K562 (cell line): ENCODE data around the gene ALDH5A1. TPM values are rescaled to one million over a fixed set of nuclear protein-coding genes. Genes with fewer than 3 reads are reported as not detected.

Experiments
- ATAC-seq: fragments of 200-7000 bp; cut with Tn5 transposase; 3 replicates; pipeline ENCODE4 v1.9.1; 2020; ENCODE audit warnings: moderate library complexity
- BruUV-seq: library from RNA; stranded (reverse); fragments of 400-500 nt; replicated peaks from 2 replicates; lab custom pipeline; 2021; lab: Mats Ljungman, UMichigan
- CTCF ChIA-PET: fragments of 300-600 bp; formaldehyde crosslinking; extraction: SDS; loops from one replicate; lab custom pipeline; 2021; ENCODE audit warnings: low intra/inter-chr PET ratio; lab: Yijun Ruan, JAX
- POLR2A ChIA-PET: fragments of 300-600, 350-650 bp; sonication (Branson Sonifier 250); formaldehyde crosslinking; extraction: SDS; loops from one replicate; lab custom pipeline; 2021; ENCODE audit warnings: antibody characterized with exemption, inconsistent platforms; lab: Yijun Ruan, JAX
- DNase-seq, 4 experiments: peaks; one replicate each; pipeline versions ENCODE4 v3.0.0 to v3.0.0-alpha.2; 2011 to 2018; ENCODE audit warnings: low spot score in 3 of 4, mixed read lengths in 3 of 4; ENCODE audit errors: extremely low read depth in 1 of 4
- FAIRE-seq: peaks from 2 replicates; lab custom pipeline; 2011; peaks lifted over from hg19 to GRCh38; lab: Jason Lieb, UNC
- H2AFZ ChIP-seq: 2 replicates; pipeline ENCODE4 v1.6.0; 2011; ENCODE audit warnings: low read depth, low read length, control low read depth, inconsistent platforms
- H3K27ac ChIP-seq: fragments of 200-600 bp; 3 replicates; pipeline ENCODE4 v1.8.0; 2011; ENCODE audit warnings: low read depth, mild to moderate bottlenecking, control low read depth, inconsistent platforms, low read length, moderate library complexity, mixed read lengths; ENCODE audit errors: extremely low read depth
- H3K27me3 ChIP-seq, 2 experiments: fragments of 300-600 bp in 1 of 2; 2 replicates in 1 of 2; 3 replicates in 1 of 2; pipeline versions ENCODE4 v1.6.0 to v1.8.0; 2011; ENCODE audit warnings: inconsistent platforms in 2 of 2, low read length in 2 of 2, mild to moderate bottlenecking in 1 of 2, mixed read lengths in 1 of 2, moderate library complexity in 1 of 2; ENCODE audit not compliant: control insufficient read depth in 2 of 2, insufficient read depth in 2 of 2
- H3K36me3 ChIP-seq: fragments of 300-600 bp; 3 replicates; pipeline ENCODE4 v1.8.0; 2011; ENCODE audit warnings: mild to moderate bottlenecking, low read length, inconsistent platforms; ENCODE audit not compliant: control insufficient read depth, insufficient read depth
- H3K4me1 ChIP-seq, 2 experiments: fragments of 200-600 bp in 1 of 2; replicated peaks in 1 of 2; 2 replicates in 1 of 2; 3 replicates in 1 of 2; pipeline versions ENCODE4 v1.5.1 to v1.8.0; 2011; ENCODE audit warnings: inconsistent platforms in 2 of 2, low read length in 2 of 2, mild to moderate bottlenecking in 1 of 2, mixed read lengths in 1 of 2, moderate library complexity in 1 of 2; ENCODE audit not compliant: control insufficient read depth in 2 of 2, insufficient read depth in 2 of 2
- H3K4me2 ChIP-seq: 2 replicates; pipeline ENCODE4 v1.6.1; 2011; ENCODE audit warnings: low read length, control low read depth, inconsistent platforms, mixed read lengths; ENCODE audit not compliant: insufficient read depth
- H3K4me3 ChIP-seq: fragments of 200-600 bp; sonication (generic), shearing (Covaris generic); 2 replicates; pipeline ENCODE4 v1.5.1; 2016; ENCODE audit warnings: control low read depth, inconsistent platforms
- H3K79me2 ChIP-seq: fragments of 200-600 bp; 3 replicates; pipeline ENCODE4 v1.8.0; 2011; ENCODE audit warnings: low read length, inconsistent platforms; ENCODE audit not compliant: control insufficient read depth, insufficient read depth
- H3K9ac ChIP-seq, 2 experiments: 2 replicates each; pipeline versions ENCODE4 v1.6.0 to v1.6.1; 2011; ENCODE audit warnings: low read depth in 2 of 2, low read length in 2 of 2, control low read depth in 1 of 2, inconsistent platforms in 1 of 2, mild to moderate bottlenecking in 1 of 2, mixed read lengths in 1 of 2; ENCODE audit not compliant: insufficient read depth in 1 of 2
- H3K9me1 ChIP-seq: one replicate; pipeline ENCODE4 v1.6.0; 2011; ENCODE audit warnings: inconsistent platforms, mild to moderate bottlenecking, low read length, moderate library complexity; ENCODE audit not compliant: control insufficient read depth, insufficient read depth
- H3K9me3 ChIP-seq: replicated peaks from 2 replicates; pipeline ENCODE4 v1.5.1; 2011; ENCODE audit warnings: low read depth, low read length, inconsistent platforms; ENCODE audit not compliant: control insufficient read depth, insufficient read depth
- H4K20me1 ChIP-seq: replicated peaks from 2 replicates; pipeline ENCODE4 v1.6.1; 2011; ENCODE audit warnings: low read length, inconsistent platforms, mixed read lengths; ENCODE audit not compliant: control insufficient read depth, insufficient read depth
- BMI1 ChIP-seq: fragments of 150-350 bp; IDR thresholded peaks from 2 replicates; pipeline ENCODE4 v1.6.1; 2014; ENCODE audit warnings: low read length
- MEIS2 ChIP-seq: fragments of 450-650 bp; IDR thresholded peaks from 2 replicates; pipeline ENCODE4 v1.6.1; 2014; ENCODE audit warnings: mild to moderate bottlenecking; ENCODE audit not compliant: partially characterized antibody
- PRPF4 ChIP-seq: fragments of 200-400 bp; formaldehyde crosslinking; IDR thresholded peaks from one replicate; pipeline ENCODE4 v1.6.1; 2017; ENCODE audit warnings: low read length, low read depth, mild to moderate bottlenecking; ENCODE audit not compliant: insufficient read depth, poor library complexity, severe bottlenecking
- RCOR1 ChIP-seq, 2 experiments: IDR thresholded peaks; 2 replicates each; pipeline ENCODE4 v1.6.1; 2012; ENCODE audit warnings: low read depth in 2 of 2, low read length in 2 of 2, borderline replicate concordance in 1 of 2, improper control_type of control experiment in 1 of 2
- ZNF134 ChIP-seq: fragments of 250-450 bp; sonication (Bioruptor Pico); conservative IDR thresholded peaks from 2 replicates; pipeline ENCODE4 v1.4.0; 2020
- WGBS: fragments of 100-300 bp; shearing (Covaris generic); methylation state at CpG from one replicate; pipeline ENCODE4 v1.1.6; 2016; ENCODE audit warnings: low coverage, mixed read lengths; ENCODE audit not compliant: insufficient coverage; ENCODE audit errors: missing lambda C conversion rate; 5-methylcytosine and 5-hydroxymethylcytosine counted together
- in situ Hi-C: fragments of 300-500 bp; cut with MboI; formaldehyde crosslinking; loops from 4 replicates; pipeline ENCODE4 v1.15.0; 2018; ENCODE audit warnings: inconsistent platforms, mixed read lengths
- intact Hi-C: fragments of 100-400 bp; cut with micrococcal nuclease; formaldehyde crosslinking; loops from 2 replicates; pipeline ENCODE4 v1.14.2; 2022
- polyA plus RNA-seq, 8 experiments: library from polyadenylated mRNA; depleted of rRNA in 4 of 8; stranded (reverse) in 5 of 8; unstranded in 3 of 8; fragments of >200 nt; fragmentation: Nextera tagmentation in 2 of 8; fragmentation: Illumina TruSeq in 1 of 8; extraction: Ambion mirVana in 2 of 8; extraction: Trizol in 1 of 8; gene quantifications; 2 replicates each; pipeline versions ENCODE4 v1.2.1 to v1.2.3, GENCODE V29; 2011 to 2014; ENCODE audit warnings: inconsistent platforms in 1 of 8, missing spikeins in 1 of 8
- total RNA-seq, 7 experiments: library from RNA; depleted of rRNA in 6 of 7; stranded (reverse); fragments of >200 nt in 6 of 7; fragmentation: Illumina TruSeq in 2 of 7; extraction: Trizol in 2 of 7; gene quantifications; 2 replicates each; pipeline versions ENCODE4 v1.2.1 to v1.2.3, GENCODE V29; 2011 to 2021; ENCODE audit warnings: low replicate concordance in 1 of 7
- TF ChIP-seq, protein P1 (sequence below), 2 experiments: IDR thresholded peaks in 1 of 2; conservative IDR thresholded peaks in 1 of 2; 2 replicates each; pipeline ENCODE4 v1.6.1; 2016; ENCODE audit warnings: low read depth in 2 of 2, mild to moderate bottlenecking in 1 of 2, missing compliant biosample characterization in 1 of 2, missing genetic modification characterization in 1 of 2, moderate library complexity in 1 of 2
- TF ChIP-seq, protein P2 (sequence below): fragments of 450-650 bp; IDR thresholded peaks from 2 replicates; pipeline ENCODE4 v1.6.1; 2016

The ALDH5A1 gene
- total and polyA plus RNA-seq, 9 of the 15 experiments (the other 6 are each of a cell fraction or from before 2014, with no cell fraction given) = 2.2 to 19.7 (median 9.5) TPM

DNA sequence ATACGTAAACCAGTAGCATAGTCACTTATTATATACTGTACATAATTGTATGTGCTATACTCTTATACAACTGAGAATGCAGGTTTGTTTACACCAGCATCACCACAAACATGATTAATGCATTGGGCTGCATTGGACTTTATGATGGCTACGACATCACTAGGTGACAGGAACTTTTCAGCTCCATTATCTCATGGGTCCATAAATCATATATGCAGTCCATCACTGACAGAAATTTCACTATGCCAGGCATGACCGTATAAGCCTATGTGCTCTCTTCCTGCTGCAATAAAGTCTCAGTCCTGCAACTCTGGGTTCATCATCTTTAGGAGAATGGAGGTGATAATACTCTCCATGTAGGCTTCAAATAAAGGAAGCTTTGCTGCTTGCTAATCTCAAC lies 45.4 kb downstream of the ALDH5A1 start:
- H3K4me2 ChIP-seq = no peak overlapping the region
- ChIA-PET POLR2A (no interaction called here), CTCF (no interaction called here)
- peak; percentile 16 for ATAC-seq
- no peak for DNase-seq
- no peak for TF ChIP-seq BMI1
- no peak for TF ChIP-seq PRPF4
- TF ChIP-seq, protein P1, sequence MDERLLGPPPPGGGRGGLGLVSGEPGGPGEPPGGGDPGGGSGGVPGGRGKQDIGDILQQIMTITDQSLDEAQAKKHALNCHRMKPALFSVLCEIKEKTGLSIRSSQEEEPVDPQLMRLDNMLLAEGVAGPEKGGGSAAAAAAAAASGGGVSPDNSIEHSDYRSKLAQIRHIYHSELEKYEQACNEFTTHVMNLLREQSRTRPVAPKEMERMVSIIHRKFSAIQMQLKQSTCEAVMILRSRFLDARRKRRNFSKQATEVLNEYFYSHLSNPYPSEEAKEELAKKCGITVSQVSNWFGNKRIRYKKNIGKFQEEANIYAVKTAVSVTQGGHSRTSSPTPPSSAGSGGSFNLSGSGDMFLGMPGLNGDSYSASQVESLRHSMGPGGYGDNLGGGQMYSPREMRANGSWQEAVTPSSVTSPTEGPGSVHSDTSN (CRISPR knock-in tag; IDR thresholded peaks at IDR 0.05; ENCODE audit: low read depth) = no peak
- TF ChIP-seq, protein P1 (tag; conservative IDR thresholded peaks at IDR 0.05; ENCODE audit: low read depth) = peak; percentile 57
- no peak for TF ChIP-seq RCOR1 (IDR thresholded peaks at IDR 0.05; ENCODE audit: borderline replicate concordance in 1 of 2, low read depth in 2 of 2, low read length in 2 of 2)
- TF ChIP-seq, protein P2, sequence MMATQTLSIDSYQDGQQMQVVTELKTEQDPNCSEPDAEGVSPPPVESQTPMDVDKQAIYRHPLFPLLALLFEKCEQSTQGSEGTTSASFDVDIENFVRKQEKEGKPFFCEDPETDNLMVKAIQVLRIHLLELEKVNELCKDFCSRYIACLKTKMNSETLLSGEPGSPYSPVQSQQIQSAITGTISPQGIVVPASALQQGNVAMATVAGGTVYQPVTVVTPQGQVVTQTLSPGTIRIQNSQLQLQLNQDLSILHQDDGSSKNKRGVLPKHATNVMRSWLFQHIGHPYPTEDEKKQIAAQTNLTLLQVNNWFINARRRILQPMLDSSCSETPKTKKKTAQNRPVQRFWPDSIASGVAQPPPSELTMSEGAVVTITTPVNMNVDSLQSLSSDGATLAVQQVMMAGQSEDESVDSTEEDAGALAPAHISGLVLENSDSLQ = peak; percentile 69
- peak; percentile 78 for TF ChIP-seq MEIS2
- no peak for TF ChIP-seq ZNF134 (CRISPR knock-in tag)
- intact Hi-C loops (no loop called here), in situ Hi-C loops (no loop called here)
- BruUV-seq = no TSS peak
- H3K27me3 ChIP-seq = no peaks in the 10 kb centered on the region; a peak in 2 of 5 replicates
- H3K36me3 ChIP-seq = no peaks in the 10 kb centered on the region
- no peaks in the 10 kb centered on the region for H4K20me1 ChIP-seq
- H3K9me3 ChIP-seq = no peaks in the 10 kb centered on the region
- WGBS = 27% methylated on average over 3 of the region's 3 CpGs
- H3K4me3 ChIP-seq = no peak overlapping the region
- H3K9me1 ChIP-seq = no peaks in the 10 kb centered on the region
- FAIRE-seq = no peak
- no peak overlapping the region for H3K27ac ChIP-seq
- no peak overlapping the region for H2AFZ ChIP-seq
- no peaks in the 10 kb centered on the region for H3K79me2 ChIP-seq
- no peaks in the 10 kb centered on the region for H3K4me1 ChIP-seq
- no peak overlapping the region for H3K9ac ChIP-seq
